ENCODE results near the gene IFFO2.

The IFFO2 gene

GRCh38 chr1:18941221-18942141 lies 15.0 kb downstream of the IFFO2 start:
- TF ChIP-seq, protein P1, sequence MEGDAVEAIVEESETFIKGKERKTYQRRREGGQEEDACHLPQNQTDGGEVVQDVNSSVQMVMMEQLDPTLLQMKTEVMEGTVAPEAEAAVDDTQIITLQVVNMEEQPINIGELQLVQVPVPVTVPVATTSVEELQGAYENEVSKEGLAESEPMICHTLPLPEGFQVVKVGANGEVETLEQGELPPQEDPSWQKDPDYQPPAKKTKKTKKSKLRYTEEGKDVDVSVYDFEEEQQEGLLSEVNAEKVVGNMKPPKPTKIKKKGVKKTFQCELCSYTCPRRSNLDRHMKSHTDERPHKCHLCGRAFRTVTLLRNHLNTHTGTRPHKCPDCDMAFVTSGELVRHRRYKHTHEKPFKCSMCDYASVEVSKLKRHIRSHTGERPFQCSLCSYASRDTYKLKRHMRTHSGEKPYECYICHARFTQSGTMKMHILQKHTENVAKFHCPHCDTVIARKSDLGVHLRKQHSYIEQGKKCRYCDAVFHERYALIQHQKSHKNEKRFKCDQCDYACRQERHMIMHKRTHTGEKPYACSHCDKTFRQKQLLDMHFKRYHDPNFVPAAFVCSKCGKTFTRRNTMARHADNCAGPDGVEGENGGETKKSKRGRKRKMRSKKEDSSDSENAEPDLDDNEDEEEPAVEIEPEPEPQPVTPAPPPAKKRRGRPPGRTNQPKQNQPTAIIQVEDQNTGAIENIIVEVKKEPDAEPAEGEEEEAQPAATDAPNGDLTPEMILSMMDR (IDR thresholded peaks at IDR 0.05; ENCODE audit: low read depth, low read length, poor library complexity, severe bottlenecking): no peak
- no peak for TF ChIP-seq EZH2phosphoT487 (IDR thresholded peaks at IDR 0.05; ENCODE audit: borderline replicate concordance, low read length)
- Histone ChIP-seq H4K20me1 (ENCODE audit: control insufficient read depth, insufficient read depth, low read depth, low read length) (no peaks in the 10 kb centered on the region), H3K79me2 (ENCODE audit: control insufficient read depth, low read length) (no peaks in the 10 kb centered on the region), H3K27ac (ENCODE audit: low read depth, low read length) (no peak overlapping the region), H3K27me3 (ENCODE audit: control insufficient read depth, low read length) (no peaks in the 10 kb centered on the region), H3K36me3 (ENCODE audit: control insufficient read depth, low read length) (no peaks in the 10 kb centered on the region), H3F3A (ENCODE audit: control insufficient read depth, insufficient read depth) (no peaks in the 10 kb centered on the region), H3K4me1 (ENCODE audit: control insufficient read depth, low read length) (no peaks in the 10 kb centered on the region), H3K4me3 (ENCODE audit: low read length) (no peak overlapping the region), H3K4me2 (ENCODE audit: low read length) (no peak overlapping the region), H3K9me3 (ENCODE audit: control insufficient read depth, insufficient read depth, low read length) (no peaks in the 10 kb centered on the region), H3K9me2 (replicated peaks; ENCODE audit: control insufficient read depth, low read length) (no peaks in the 10 kb centered on the region)

DNA sequence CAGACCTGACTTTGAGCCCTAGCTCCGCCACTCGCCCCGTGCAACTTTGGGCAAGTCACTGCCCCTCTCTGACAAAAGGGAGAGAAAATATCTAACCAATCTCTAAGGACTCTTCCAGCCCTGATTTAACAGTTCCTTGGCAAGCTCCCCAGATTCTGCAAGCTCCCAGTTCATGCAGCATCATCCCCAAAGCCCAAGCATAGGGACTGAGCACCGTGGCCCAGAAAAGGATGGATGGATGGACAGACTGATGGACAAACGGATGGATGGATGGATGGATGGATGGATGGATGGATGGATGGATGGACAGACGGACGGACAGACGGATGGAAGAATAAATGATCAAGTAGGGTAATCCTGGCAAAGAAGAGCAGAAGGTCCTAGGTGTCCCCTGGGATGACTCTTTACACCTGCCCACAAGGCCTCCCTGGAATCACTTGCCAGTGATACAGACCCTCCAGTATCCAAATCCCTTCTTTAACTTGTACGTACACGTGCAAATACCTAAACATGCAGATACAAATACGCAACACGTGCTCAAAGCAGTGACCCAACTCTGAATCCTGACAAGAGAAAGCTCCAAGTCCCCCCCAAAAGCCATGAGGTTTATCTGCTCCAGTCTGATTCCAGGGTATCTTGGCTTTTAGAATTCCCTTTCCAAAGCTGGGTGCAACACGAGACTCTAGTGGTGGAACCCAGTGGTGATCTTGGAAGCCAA lies 16.0 kb downstream of the IFFO2 start:
- Histone ChIP-seq H4K20me1 (ENCODE audit: control insufficient read depth, insufficient read depth, low read depth, low read length) (no peaks in the 10 kb centered on the region), H3K4me3 (ENCODE audit: low read length) (no peak overlapping the region), H3K27me3 (ENCODE audit: control insufficient read depth, low read length) (no peaks in the 10 kb centered on the region), H3K27ac (ENCODE audit: low read depth, low read length) (no peak overlapping the region), H3K79me2 (ENCODE audit: control insufficient read depth, low read length) (no peaks in the 10 kb centered on the region), H3K36me3 (ENCODE audit: control insufficient read depth, low read length) (no peaks in the 10 kb centered on the region), H3K4me2 (ENCODE audit: low read length) (no peak overlapping the region), H3F3A (ENCODE audit: control insufficient read depth, insufficient read depth) (no peaks in the 10 kb centered on the region), H3K9me3 (ENCODE audit: control insufficient read depth, insufficient read depth, low read length) (no peaks in the 10 kb centered on the region), H3K9me2 (replicated peaks; ENCODE audit: control insufficient read depth, low read length) (no peaks in the 10 kb centered on the region), H3K4me1 (ENCODE audit: control insufficient read depth, low read length) (no peaks in the 10 kb centered on the region)
- no peak for TF ChIP-seq EZH2phosphoT487 (IDR thresholded peaks at IDR 0.05; ENCODE audit: borderline replicate concordance, low read length)
- TF ChIP-seq, protein P1 (IDR thresholded peaks at IDR 0.05; ENCODE audit: low read depth, low read length, poor library complexity, severe bottlenecking): no peak

- Histone ChIP-seq H3K4me1 (ENCODE audit: control insufficient read depth, low read length) (no peaks in the 10 kb centered on the region), H3K27ac (ENCODE audit: low read depth, low read length) (no peak overlapping the region), H3K36me3 (ENCODE audit: control insufficient read depth, low read length) (no peaks in the 10 kb centered on the region), H4K20me1 (ENCODE audit: control insufficient read depth, insufficient read depth, low read depth, low read length) (no peaks in the 10 kb centered on the region), H3K9me2 (replicated peaks; ENCODE audit: control insufficient read depth, low read length) (no peaks in the 10 kb centered on the region), H3K9me3 (ENCODE audit: control insufficient read depth, insufficient read depth, low read length) (no peaks in the 10 kb centered on the region), H3K27me3 (ENCODE audit: control insufficient read depth, low read length) (no peaks in the 10 kb centered on the region), H3F3A (ENCODE audit: control insufficient read depth, insufficient read depth) (no peaks in the 10 kb centered on the region), H3K4me3 (ENCODE audit: low read length) (no peak overlapping the region), H3K79me2 (ENCODE audit: control insufficient read depth, low read length) (no peaks in the 10 kb centered on the region), H3K4me2 (ENCODE audit: low read length) (no peak overlapping the region)
- TF ChIP-seq EZH2phosphoT487 (IDR thresholded peaks at IDR 0.05; ENCODE audit: borderline replicate concordance, low read length): no peak
- TF ChIP-seq, protein P1 (IDR thresholded peaks at IDR 0.05; ENCODE audit: low read depth, low read length, poor library complexity, severe bottlenecking): no peak
Observed at GRCh38 chr1:18939398-18940302, 16.8 kb downstream of the IFFO2 start.

All from DOHH2 (cell line).